Measurements from ENCODE around the gene WDSUB1.

- TF ChIP-seq GATA2 (IDR thresholded peaks at IDR 0.05; ENCODE audit: low read depth, low read length): no peak
- no peak for TF ChIP-seq GATA3 (IDR thresholded peaks at IDR 0.05; ENCODE audit: low read depth, low read length)
Measured at GRCh38 chr2:159265171-159265576, 21.3 kb downstream of the WDSUB1 start.
